SK-N-SH (cell line): ENCODE data around the gene RAPH1. TPM values are rescaled to one million over a fixed set of nuclear protein-coding genes. Genes with fewer than 3 reads are reported as not detected.

Source experiments
- CTCF ChIA-PET: fragments of 300-600, 350-600 bp; formaldehyde crosslinking; extraction: SDS; loops from one replicate; lab custom pipeline; 2021; lab: Yijun Ruan, JAX
- POLR2A ChIA-PET: fragments of 350-600 bp; sonication (Branson Sonifier 250); formaldehyde crosslinking; extraction: SDS; loops from one replicate; lab custom pipeline; 2020; ENCODE audit warnings: antibody characterized with exemption, inconsistent platforms; lab: Yijun Ruan, JAX
- DNase-seq: peaks from one replicate; pipeline ENCODE4 v3.0.0; 2012
- H2AFZ ChIP-seq: fragments of 200-600 bp; sonication (generic); 2 replicates; pipeline ENCODE4 v1.8.1; 2016; ENCODE audit warnings: antibody characterized with exemption, mild to moderate bottlenecking, low read depth
- H3F3A ChIP-seq: fragments of 200-600 bp; sonication (generic); replicated peaks from 2 replicates; pipeline ENCODE3; 2016; ENCODE audit warnings: antibody characterized with exemption, mild to moderate bottlenecking; ENCODE audit not compliant: insufficient read depth
- H3K27ac ChIP-seq, 2 experiments: fragments of 200-500 bp in 1 of 2; fragments of 200-600 bp in 1 of 2; sonication (Bioruptor generic) in 1 of 2; sonication (generic), shearing (Covaris generic) in 1 of 2; 2 replicates each; pipeline versions ENCODE4 v1.5.1 to v1.6.1; 2014 to 2016; ENCODE audit warnings: low read depth in 2 of 2, inconsistent platforms in 1 of 2, low read length in 1 of 2, mild to moderate bottlenecking in 1 of 2, mixed read lengths in 1 of 2
- H3K27me3 ChIP-seq: fragments of 200-600 bp; sonication (generic), shearing (Covaris generic); 2 replicates; pipeline ENCODE4 v1.6.1; 2016; ENCODE audit warnings: mixed run types; ENCODE audit not compliant: insufficient read depth
- H3K36me3 ChIP-seq, 2 experiments: fragments of 200-500 bp in 1 of 2; fragments of 200-600 bp in 1 of 2; sonication (Bioruptor generic) in 1 of 2; sonication (generic) in 1 of 2; replicated peaks in 1 of 2; 2 replicates each; pipeline versions ENCODE3 to v1.5.1; 2014 to 2016; ENCODE audit warnings: low read length in 1 of 2, mild to moderate bottlenecking in 1 of 2; ENCODE audit not compliant: insufficient read depth in 2 of 2, control insufficient read depth in 1 of 2
- H3K4me1 ChIP-seq, 2 experiments: fragments of 200-500 bp in 1 of 2; fragments of 200-600 bp in 1 of 2; sonication (Bioruptor generic) in 1 of 2; sonication (generic), shearing (Covaris generic) in 1 of 2; 2 replicates each; pipeline versions ENCODE4 v1.5.1 to v1.6.1; 2014 to 2016; ENCODE audit warnings: low read depth in 1 of 2, low read length in 1 of 2, mixed run types in 1 of 2; ENCODE audit not compliant: insufficient read depth in 2 of 2, control insufficient read depth in 1 of 2
- H3K4me2 ChIP-seq: fragments of 200-600 bp; sonication (generic), shearing (Covaris generic); 2 replicates; pipeline ENCODE4 v1.6.1; 2017; ENCODE audit warnings: mixed run types
- H3K4me3 ChIP-seq, 2 experiments: fragments of 200-500 bp in 1 of 2; fragments of 200-600 bp in 1 of 2; sonication (Bioruptor generic) in 1 of 2; sonication (generic), shearing (Covaris generic) in 1 of 2; 2 replicates each; pipeline versions ENCODE4 v1.5.1 to v1.8.1; 2014 to 2016; ENCODE audit warnings: low read depth in 2 of 2, inconsistent platforms in 1 of 2, low read length in 1 of 2, mild to moderate bottlenecking in 1 of 2, mixed read lengths in 1 of 2, moderate library complexity in 1 of 2
- H3K79me2 ChIP-seq: fragments of 200-600 bp; sonication (generic); 2 replicates; pipeline ENCODE4 v1.8.1; 2017; ENCODE audit warnings: mild to moderate bottlenecking; ENCODE audit not compliant: insufficient read depth
- H3K9ac ChIP-seq: fragments of 200-600 bp; sonication (generic); 2 replicates; pipeline ENCODE4 v1.6.1; 2017; ENCODE audit warnings: mixed run types
- H3K9me2 ChIP-seq: fragments of 200-600 bp; sonication (generic); 2 replicates; pipeline ENCODE4 v1.6.1; 2017; ENCODE audit warnings: mixed run types
- H3K9me3 ChIP-seq: fragments of 200-600 bp; sonication (generic); 2 replicates; pipeline ENCODE4 v1.6.1; 2017; ENCODE audit warnings: mixed run types, mild to moderate bottlenecking, moderate library complexity
- H4K20me1 ChIP-seq: fragments of 200-600 bp; sonication (generic); 2 replicates; pipeline ENCODE4 v1.6.1; 2017; ENCODE audit warnings: mild to moderate bottlenecking, mixed run types; ENCODE audit not compliant: insufficient read depth
- CHD2 ChIP-seq: fragments of 150-350 bp; IDR thresholded peaks from 2 replicates; pipeline ENCODE4 v1.6.1; 2018; ENCODE audit warnings: low read length; ENCODE audit not compliant: partially characterized antibody
- ELF1 ChIP-seq: IDR thresholded peaks from 2 replicates; pipeline ENCODE4 v1.4.0; 2012
- FOSL2 ChIP-seq: IDR thresholded peaks from 2 replicates; pipeline ENCODE4 v1.4.0; 2012; ENCODE audit warnings: low read depth, mild to moderate bottlenecking, moderate library complexity, borderline replicate concordance
- GABPA ChIP-seq: IDR thresholded peaks from 2 replicates; pipeline ENCODE4 v1.4.0; 2012; ENCODE audit warnings: low read depth, mild to moderate bottlenecking
- MEF2A ChIP-seq: IDR thresholded peaks from 2 replicates; pipeline ENCODE4 v1.4.0; 2012; ENCODE audit warnings: low read depth, borderline replicate concordance
- MXI1 ChIP-seq: IDR thresholded peaks from 2 replicates; pipeline ENCODE4 v1.6.1; 2012; ENCODE audit warnings: mild to moderate bottlenecking, low read depth, low read length, improper control_type of control experiment
- NFIC ChIP-seq: IDR thresholded peaks from 2 replicates; pipeline ENCODE4 v1.4.0; 2012; ENCODE audit warnings: borderline replicate concordance
- RAD21 ChIP-seq: IDR thresholded peaks from 2 replicates; pipeline ENCODE4 v1.6.1; 2012; ENCODE audit warnings: mild to moderate bottlenecking, low read length
- RCOR1 ChIP-seq: fragments of 150-350 bp; IDR thresholded peaks from 2 replicates; pipeline ENCODE4 v1.6.1; 2017; ENCODE audit warnings: antibody characterized with exemption, low read length
- SIN3A ChIP-seq: IDR thresholded peaks from 2 replicates; pipeline ENCODE4 v1.6.1; 2012; ENCODE audit warnings: low read depth, mild to moderate bottlenecking, low read length, moderate library complexity, borderline replicate concordance
- TCF12 ChIP-seq: IDR thresholded peaks from 2 replicates; pipeline ENCODE4 v1.4.0; 2012
- WGBS: methylation state at CpG from one replicate; pipeline ENCODE4 v1.1.6; 2017; ENCODE audit warnings: low lambda C conversion rate; 5-methylcytosine and 5-hydroxymethylcytosine counted together
- polyA plus RNA-seq, 3 experiments: library from polyadenylated mRNA; depleted of rRNA; stranded (reverse); fragments of >200 nt; gene quantifications; 2 replicates each; pipeline ENCODE4 v1.2.3, GENCODE V29; 2012
- TF ChIP-seq, protein P1 (sequence below): IDR thresholded peaks from 2 replicates; pipeline ENCODE4 v1.4.0; 2012; ENCODE audit warnings: low read depth
- TF ChIP-seq, protein P2 (sequence below): fragments of 150-350 bp; IDR thresholded peaks from 2 replicates; pipeline ENCODE4 v1.6.1; 2017; ENCODE audit warnings: antibody characterized with exemption, low read length, low read depth, borderline replicate concordance
- TF ChIP-seq, protein P3 (sequence below): IDR thresholded peaks from 2 replicates; pipeline ENCODE4 v1.6.1; 2012; ENCODE audit warnings: mild to moderate bottlenecking, low read depth, low read length, moderate library complexity
- TF ChIP-seq, protein P4 (sequence below): fragments of 200-600 bp; sonication (generic); IDR thresholded peaks from 2 replicates; pipeline ENCODE4 v1.6.1; 2017; ENCODE audit warnings: antibody characterized with exemption, mild to moderate bottlenecking, moderate library complexity

The RAPH1 gene
- polyA plus RNA-seq, 1 of the 3 experiments (the other 2 are of a cell fraction): 6.7 TPM

DNA sequence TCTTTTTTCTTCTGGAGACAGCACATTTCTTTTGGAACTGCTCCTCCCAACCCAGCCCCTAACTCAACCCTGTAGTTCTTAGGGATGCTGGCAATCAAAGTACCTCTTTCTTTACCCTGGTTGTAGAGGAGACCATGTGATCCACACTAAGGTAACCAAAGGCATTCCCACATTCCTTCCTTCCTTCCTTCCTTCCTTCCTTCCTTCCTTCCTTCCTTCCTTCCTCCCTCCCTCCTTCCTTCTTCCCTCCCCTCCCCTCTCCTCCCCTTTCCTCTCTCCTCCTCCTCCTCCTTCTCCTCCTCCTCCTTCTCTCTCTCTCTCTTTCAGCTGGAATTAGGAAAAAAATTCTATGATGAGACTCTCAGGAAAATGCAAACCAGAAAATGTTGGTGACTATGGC is 13.8 kb upstream of the RAPH1 start:
- CTCF ChIA-PET: no interaction called here

DNA sequence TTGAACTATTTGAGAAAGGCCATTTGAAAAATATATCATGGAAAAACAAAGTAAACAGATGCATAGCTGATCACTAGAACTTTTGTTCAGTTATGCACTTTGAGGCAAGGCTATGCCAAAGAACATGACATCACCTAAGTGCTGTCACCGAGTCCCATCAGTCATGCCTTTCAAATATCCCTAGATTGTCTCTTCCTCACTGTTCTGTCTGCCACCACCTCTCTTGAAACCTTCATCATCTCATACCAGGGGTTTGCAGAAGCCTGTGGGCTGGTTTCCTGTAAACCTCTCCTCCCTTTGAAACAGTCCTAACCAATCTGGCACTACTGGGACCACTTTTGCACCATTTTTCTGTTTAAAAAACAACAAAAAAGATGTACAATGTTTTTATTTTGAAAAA is 12.3 kb upstream of the RAPH1 start:
- no peak for DNase-seq
- CTCF ChIA-PET: interaction anchor here (0.6 kb wide), 1 partner anchor 1455 kb away, joined by 4 read pairs; no protein-coding TSS in a partner anchor
- H3K4me1 ChIP-seq: no peaks in the 10 kb centered on the region
- H3K36me3 ChIP-seq: no peaks in the 10 kb centered on the region
- no peak overlapping the region for H3K27ac ChIP-seq
- H4K20me1 ChIP-seq: no peaks in the 10 kb centered on the region
- 81% methylated on average over 1 of the region's 1 CpG for WGBS
- H3F3A ChIP-seq: no peaks in the 10 kb centered on the region
- TF ChIP-seq MEF2A: no peak
- TF ChIP-seq FOSL2: no peak
- TF ChIP-seq, protein P1, sequence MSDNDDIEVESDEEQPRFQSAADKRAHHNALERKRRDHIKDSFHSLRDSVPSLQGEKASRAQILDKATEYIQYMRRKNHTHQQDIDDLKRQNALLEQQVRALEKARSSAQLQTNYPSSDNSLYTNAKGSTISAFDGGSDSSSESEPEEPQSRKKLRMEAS: no peak
- TF ChIP-seq, protein P2, sequence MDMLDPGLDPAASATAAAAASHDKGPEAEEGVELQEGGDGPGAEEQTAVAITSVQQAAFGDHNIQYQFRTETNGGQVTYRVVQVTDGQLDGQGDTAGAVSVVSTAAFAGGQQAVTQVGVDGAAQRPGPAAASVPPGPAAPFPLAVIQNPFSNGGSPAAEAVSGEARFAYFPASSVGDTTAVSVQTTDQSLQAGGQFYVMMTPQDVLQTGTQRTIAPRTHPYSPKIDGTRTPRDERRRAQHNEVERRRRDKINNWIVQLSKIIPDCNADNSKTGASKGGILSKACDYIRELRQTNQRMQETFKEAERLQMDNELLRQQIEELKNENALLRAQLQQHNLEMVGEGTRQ: no peak
- no peak for TF ChIP-seq NFIC
- TF ChIP-seq, protein P3, sequence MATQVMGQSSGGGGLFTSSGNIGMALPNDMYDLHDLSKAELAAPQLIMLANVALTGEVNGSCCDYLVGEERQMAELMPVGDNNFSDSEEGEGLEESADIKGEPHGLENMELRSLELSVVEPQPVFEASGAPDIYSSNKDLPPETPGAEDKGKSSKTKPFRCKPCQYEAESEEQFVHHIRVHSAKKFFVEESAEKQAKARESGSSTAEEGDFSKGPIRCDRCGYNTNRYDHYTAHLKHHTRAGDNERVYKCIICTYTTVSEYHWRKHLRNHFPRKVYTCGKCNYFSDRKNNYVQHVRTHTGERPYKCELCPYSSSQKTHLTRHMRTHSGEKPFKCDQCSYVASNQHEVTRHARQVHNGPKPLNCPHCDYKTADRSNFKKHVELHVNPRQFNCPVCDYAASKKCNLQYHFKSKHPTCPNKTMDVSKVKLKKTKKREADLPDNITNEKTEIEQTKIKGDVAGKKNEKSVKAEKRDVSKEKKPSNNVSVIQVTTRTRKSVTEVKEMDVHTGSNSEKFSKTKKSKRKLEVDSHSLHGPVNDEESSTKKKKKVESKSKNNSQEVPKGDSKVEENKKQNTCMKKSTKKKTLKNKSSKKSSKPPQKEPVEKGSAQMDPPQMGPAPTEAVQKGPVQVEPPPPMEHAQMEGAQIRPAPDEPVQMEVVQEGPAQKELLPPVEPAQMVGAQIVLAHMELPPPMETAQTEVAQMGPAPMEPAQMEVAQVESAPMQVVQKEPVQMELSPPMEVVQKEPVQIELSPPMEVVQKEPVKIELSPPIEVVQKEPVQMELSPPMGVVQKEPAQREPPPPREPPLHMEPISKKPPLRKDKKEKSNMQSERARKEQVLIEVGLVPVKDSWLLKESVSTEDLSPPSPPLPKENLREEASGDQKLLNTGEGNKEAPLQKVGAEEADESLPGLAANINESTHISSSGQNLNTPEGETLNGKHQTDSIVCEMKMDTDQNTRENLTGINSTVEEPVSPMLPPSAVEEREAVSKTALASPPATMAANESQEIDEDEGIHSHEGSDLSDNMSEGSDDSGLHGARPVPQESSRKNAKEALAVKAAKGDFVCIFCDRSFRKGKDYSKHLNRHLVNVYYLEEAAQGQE: no peak
- no peak for TF ChIP-seq CHD2
- TF ChIP-seq, all 33 proteins: peak for 0
- Histone ChIP-seq H3K79me2 (no peaks in the 10 kb centered on the region), H3K9me2 (no peaks in the 10 kb centered on the region), H3K4me2 (no peak overlapping the region), H3K4me3 (no peak overlapping the region), H3K9ac (no peak overlapping the region), H3K27me3 (no peaks in the 10 kb centered on the region), H3K9me3 (no peaks in the 10 kb centered on the region), H2AFZ (no peak overlapping the region)
- POLR2A ChIA-PET: no interaction called here

More for the DNA sequence above, 13.8 kb upstream of the RAPH1 start:
- POLR2A ChIA-PET: no interaction called here
- TF ChIP-seq RCOR1 (no peak), ELF1 (no peak), MXI1 (no peak), NFIC (no peak), SIN3A (no peak), TCF12 (no peak), RAD21 (no peak), GABPA (no peak)
- TF ChIP-seq, protein P2: no peak
- TF ChIP-seq, protein P4, sequence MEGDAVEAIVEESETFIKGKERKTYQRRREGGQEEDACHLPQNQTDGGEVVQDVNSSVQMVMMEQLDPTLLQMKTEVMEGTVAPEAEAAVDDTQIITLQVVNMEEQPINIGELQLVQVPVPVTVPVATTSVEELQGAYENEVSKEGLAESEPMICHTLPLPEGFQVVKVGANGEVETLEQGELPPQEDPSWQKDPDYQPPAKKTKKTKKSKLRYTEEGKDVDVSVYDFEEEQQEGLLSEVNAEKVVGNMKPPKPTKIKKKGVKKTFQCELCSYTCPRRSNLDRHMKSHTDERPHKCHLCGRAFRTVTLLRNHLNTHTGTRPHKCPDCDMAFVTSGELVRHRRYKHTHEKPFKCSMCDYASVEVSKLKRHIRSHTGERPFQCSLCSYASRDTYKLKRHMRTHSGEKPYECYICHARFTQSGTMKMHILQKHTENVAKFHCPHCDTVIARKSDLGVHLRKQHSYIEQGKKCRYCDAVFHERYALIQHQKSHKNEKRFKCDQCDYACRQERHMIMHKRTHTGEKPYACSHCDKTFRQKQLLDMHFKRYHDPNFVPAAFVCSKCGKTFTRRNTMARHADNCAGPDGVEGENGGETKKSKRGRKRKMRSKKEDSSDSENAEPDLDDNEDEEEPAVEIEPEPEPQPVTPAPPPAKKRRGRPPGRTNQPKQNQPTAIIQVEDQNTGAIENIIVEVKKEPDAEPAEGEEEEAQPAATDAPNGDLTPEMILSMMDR: no peak
- Histone ChIP-seq H3K79me2 (no peaks in the 10 kb centered on the region), H3K4me3 (no peak overlapping the region), H4K20me1 (no peaks in the 10 kb centered on the region), H3K27ac (no peak overlapping the region), H3K27me3 (no peaks in the 10 kb centered on the region), H3F3A (no peaks in the 10 kb centered on the region), H2AFZ (no peak overlapping the region), H3K4me2 (no peak overlapping the region), H3K4me1 (no peaks in the 10 kb centered on the region), H3K36me3 (no peaks in the 10 kb centered on the region), H3K9me2 (no peaks in the 10 kb centered on the region), H3K9me3 (no peaks in the 10 kb centered on the region), H3K9ac (no peak overlapping the region)
- DNase-seq: no peak
